LNCAP (cell line): ENCODE data around the gene RNU2-63P.

Source experiments
- TF ChIP-seq, protein P1 (sequence below): fragments of 450-650 bp; IDR thresholded peaks from 2 replicates; pipeline ENCODE4 v1.5.1; 2017; ENCODE audit warnings: mild to moderate bottlenecking

Gene RNU2-63P

DNA sequence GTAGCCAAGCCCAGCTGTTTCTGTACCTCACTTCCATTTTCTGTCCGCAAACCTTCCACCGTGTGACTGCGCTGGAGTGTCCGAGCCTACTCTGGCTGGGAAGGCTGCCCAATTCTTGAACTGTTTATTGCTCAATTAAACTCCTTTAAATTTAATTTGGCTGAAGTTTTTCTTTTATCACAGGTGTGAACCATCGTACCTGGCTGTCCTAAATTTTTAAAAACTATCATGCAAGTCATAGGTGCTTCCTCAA, 6.2 kb upstream of the RNU2-63P start:
- TF ChIP-seq, protein P1, sequence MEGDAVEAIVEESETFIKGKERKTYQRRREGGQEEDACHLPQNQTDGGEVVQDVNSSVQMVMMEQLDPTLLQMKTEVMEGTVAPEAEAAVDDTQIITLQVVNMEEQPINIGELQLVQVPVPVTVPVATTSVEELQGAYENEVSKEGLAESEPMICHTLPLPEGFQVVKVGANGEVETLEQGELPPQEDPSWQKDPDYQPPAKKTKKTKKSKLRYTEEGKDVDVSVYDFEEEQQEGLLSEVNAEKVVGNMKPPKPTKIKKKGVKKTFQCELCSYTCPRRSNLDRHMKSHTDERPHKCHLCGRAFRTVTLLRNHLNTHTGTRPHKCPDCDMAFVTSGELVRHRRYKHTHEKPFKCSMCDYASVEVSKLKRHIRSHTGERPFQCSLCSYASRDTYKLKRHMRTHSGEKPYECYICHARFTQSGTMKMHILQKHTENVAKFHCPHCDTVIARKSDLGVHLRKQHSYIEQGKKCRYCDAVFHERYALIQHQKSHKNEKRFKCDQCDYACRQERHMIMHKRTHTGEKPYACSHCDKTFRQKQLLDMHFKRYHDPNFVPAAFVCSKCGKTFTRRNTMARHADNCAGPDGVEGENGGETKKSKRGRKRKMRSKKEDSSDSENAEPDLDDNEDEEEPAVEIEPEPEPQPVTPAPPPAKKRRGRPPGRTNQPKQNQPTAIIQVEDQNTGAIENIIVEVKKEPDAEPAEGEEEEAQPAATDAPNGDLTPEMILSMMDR = no peak

DNA sequence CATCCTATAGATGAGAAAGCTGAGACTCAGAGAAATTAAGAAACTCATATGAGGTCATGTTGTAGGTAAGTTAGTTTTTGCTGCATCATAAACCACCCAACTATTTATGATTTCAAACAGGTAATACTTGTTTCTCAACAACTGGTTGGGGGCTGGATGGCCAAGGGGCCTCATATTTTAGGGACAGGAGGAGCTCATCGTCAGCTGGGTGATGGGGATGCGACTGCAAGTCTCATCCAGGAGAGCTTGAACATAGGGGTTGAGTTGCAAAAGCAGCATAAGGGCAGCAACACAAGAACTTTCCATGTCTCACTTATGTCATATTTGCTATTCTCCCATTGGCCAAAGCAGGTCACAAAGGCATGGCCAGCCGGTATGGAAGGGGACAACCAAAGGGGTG, 3.6 kb upstream of the RNU2-63P start:
- TF ChIP-seq, protein P1 = no peak

DNA sequence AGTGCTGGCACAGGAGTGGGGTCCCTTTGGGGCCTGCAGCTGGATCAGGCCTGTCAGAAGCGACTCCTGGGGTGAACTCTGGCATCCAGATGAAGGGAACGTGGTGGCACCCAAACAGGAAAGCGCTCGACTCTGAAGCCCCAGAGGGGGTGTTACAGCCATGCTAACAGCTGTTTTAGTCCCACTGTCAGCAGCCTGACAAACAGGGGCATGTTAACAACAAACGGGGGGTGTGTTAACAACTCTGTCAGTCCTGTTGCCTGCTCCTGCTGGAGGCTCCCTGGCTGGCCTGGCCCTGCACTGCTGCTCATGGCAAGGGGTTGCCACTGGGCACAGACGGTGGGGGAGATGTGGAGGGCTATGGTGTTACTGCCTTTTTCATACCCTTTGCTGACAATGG, 2.6 kb upstream of the RNU2-63P start:
- TF ChIP-seq, protein P1 = no peak

DNA sequence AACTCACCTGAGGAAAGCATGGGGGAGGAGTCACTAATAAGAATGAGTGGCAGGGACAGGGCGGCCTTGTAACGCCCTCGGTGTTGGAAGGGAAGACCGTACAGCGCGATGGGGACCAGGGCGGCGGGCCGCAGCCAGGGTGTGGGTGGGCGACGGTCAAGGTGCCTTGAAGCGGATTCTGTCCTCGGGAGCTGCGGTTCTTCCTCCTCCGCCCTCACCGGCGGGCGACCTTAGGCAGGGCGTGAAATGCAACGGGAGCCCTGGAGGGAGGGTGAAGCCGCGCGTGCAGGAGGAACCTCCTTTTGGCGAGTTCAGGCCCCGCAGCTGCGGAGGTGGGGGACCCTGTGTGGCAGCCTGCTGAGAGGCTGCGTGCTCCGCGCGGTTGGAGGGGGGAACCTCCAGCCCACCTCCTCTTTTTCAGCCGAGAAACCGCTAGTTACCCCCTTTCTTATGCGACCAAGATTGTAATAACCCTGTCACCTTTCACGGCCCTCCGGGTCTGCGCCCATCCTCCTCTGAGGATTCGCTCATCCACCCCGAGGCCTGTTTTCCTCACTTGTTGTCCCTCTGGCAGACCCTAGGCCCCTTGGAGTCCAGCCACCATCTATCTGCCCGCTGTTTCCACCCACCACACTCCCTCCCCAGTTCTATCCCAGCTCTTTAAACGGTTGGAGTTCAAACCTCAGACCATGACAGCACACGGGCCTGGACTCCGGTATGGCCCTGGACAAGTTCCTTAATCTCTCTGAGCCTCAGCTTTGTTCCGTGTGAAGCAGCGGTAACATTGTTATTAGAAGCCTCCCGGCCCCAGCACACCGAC, 823 bp upstream of the RNU2-63P start:
- TF ChIP-seq, protein P1 = no peak

DNA sequence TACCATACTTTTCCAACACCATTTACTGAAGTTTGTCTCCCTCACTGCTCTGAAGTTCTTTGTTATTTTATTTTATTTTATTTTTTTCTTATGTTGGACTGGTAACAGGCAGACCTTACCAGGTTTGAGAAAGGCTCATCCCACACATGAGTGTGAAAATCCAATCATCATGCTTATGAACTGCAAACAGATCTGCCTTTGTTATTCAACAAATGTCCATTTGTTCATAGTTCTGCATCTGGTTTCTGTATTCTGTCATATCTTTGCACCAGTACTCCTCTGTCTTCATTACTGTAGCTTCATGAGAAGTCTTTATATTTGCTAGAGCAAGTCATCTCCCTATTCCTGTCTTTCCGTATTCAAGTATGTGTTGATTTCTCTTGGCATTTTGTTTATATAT, 5.3 kb downstream of the RNU2-63P start:
- TF ChIP-seq, protein P1 = no peak

DNA sequence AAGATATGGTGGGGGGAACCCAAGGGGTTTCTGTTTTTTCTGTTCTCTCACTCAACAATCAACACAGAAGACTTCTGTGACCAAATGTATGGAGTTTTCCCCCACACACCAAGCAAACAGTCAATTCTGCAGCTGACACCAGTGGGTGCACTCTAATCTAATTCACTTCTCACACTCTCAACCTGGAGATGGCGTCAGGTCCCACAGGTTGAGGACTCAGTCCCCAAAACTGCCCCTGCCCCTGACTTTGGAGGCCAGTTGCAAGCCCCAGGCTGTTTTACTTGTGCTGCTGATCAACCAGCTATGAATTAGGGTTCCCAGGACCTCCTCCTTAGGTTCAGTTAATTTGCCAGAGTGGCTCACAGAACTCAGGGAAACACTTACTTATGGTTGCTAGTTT, 6.2 kb downstream of the RNU2-63P start:
- TF ChIP-seq, protein P1 = no peak

DNA sequence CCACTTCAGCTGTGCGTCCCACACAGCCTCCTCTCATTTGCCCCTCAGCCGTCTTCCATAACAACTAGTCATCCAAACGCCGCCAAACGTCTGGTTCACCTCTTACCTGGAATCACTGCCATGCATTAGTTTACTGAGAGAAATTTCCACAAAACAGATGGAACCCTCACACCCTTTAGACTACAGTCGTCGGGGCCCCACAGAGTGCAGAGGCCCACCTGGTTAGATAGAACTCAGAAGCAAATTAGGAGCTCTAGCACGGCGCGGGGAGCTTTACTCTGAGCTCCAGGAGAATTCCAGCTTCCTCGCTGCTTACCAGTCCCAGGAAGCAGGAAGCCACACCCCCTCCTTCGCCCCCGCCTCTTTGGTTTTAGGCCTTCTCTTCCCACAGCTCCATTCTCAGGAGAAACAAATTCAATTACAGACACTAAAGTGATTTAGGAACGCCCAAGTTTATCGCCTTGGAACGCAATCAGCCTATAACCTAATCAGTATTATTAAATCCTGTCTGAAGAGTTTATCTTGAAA, 9.4 kb downstream of the RNU2-63P start:
- TF ChIP-seq, protein P1 = no peak

DNA sequence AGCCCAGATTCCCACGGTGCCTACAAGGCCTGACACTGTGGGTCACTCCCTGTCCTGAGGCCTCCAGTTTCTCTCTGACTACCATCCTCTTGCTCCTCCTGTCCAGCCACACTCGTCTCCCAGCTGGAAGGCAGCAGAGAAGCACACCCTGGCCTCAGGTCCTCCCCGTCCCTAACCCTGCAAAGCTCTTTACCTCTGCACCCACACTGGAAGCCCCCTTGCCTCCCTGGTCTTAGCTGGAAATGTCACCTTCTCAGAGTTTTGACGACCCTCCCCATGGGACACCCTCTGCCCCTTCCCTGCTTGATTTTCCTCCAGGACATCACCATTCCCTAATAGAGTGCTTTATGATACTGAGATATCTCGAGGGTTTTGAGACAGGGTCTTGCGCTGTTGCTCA, 10.6 kb downstream of the RNU2-63P start:
- TF ChIP-seq, protein P1 = no peak
